GM18519 (cell line): ENCODE results near the gene SPINK4.

ENCODE experiments used
- ATAC-seq: cut with Tn5 transposase; IDR thresholded peaks from one replicate; pipeline ENCODE4 v1.9.1; 2021; ENCODE audit warnings: mild to moderate bottlenecking, moderate library complexity; ENCODE audit not compliant: unreplicated experiment, low FRiP score

The SPINK4 gene, protein sequence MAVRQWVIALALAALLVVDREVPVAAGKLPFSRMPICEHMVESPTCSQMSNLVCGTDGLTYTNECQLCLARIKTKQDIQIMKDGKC

DNA sequence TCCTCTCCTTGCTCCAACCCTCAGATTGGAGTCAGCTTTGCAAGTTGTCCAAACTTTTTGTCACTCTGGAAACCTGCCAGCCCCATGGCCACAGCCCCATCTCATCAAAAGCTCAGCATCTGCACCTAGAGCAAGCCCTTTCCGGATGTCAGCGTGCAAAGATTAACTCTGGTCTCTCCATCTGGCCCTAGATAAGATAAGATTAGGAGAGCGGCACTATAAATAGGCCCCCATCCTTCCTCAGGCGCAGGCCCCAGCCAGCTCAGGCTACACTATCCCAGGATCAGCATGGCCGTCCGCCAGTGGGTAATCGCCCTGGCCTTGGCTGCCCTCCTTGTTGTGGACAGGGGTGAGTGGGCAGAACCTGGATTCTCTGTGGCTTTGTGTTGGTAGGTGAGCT is at the start of gene SPINK4:
Gene SPINK4 (plus strand): TSS at position 247 of the 400 bp plus-strand sequence. CDS start 42 bp downstream, at position 289.
- ATAC-seq = no peak

DNA sequence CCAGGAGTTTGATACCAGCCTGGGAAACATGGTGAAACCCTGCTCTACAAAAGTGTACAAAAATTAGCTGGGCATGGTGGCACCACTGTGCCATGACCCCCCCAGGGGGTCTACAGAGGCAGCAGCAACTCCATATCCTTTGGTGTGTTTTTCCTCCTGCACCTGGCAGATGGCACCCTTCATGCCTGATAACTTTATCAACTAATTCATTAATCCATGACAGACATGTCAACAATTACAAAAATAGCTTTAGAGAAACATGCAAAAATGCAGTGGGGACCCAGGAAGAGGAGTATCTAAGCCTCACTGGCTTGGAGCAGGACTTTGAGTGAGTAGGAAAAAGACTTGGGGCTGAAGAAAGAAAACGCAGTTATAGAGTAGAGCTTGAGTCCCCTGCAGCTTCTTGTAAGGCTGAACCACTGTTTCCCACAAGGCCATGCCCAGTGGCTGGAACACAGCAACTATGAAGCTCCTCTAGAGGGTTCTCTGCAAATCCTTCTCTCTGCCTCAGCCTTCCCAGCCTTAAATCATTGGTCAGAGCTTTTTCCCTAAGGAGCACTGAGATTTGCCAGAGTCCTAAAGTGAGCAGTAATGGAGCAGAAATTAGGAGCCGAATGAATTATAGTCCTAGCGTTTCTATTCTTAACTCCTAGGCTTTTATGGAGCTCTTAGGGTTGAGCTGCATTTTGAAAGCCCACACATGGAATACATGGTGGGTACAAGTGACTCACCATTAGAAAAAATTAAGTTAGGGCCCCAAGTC is 47.3 kb upstream of the SPINK4 start:
- ATAC-seq = no peak

DNA sequence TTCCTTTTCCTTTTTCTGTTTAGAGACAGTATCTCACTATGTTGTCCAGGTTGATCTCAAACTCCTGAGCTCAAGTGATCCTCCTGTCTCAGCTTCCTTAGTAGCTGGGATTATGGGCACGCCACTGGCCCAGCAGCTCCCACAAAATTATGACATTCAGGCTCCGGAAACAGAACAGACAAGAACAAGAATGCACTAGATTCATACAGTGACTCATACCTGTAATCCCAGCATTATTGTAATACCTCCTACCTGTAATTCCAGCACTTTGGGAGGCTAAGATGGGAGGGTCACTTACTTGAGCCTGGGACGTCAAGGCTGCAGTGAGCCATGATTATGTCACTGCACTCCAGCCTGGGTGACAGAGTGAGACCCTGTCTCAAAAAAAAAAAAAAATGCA is 46.1 kb upstream of the SPINK4 start:
- no peak for ATAC-seq

DNA sequence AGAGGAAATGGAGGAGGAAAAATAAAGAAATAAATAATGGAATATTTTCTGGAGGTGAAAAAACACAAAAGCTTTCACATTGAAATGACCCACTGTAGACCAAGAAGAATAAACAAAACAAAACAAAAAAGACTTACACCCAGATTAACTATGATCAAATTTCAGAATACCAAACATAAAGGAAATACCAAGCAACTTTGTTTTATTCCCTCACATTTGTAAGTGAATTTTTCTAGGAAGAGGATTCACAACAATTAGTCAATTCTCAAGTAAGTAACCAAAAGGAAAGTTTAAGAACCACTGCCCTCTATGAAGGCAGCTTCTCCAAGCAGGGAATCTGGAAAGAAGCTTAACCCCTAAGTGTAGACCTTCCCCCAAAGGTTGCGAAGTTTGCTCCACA is 43.2 kb upstream of the SPINK4 start:
- no peak for ATAC-seq

DNA sequence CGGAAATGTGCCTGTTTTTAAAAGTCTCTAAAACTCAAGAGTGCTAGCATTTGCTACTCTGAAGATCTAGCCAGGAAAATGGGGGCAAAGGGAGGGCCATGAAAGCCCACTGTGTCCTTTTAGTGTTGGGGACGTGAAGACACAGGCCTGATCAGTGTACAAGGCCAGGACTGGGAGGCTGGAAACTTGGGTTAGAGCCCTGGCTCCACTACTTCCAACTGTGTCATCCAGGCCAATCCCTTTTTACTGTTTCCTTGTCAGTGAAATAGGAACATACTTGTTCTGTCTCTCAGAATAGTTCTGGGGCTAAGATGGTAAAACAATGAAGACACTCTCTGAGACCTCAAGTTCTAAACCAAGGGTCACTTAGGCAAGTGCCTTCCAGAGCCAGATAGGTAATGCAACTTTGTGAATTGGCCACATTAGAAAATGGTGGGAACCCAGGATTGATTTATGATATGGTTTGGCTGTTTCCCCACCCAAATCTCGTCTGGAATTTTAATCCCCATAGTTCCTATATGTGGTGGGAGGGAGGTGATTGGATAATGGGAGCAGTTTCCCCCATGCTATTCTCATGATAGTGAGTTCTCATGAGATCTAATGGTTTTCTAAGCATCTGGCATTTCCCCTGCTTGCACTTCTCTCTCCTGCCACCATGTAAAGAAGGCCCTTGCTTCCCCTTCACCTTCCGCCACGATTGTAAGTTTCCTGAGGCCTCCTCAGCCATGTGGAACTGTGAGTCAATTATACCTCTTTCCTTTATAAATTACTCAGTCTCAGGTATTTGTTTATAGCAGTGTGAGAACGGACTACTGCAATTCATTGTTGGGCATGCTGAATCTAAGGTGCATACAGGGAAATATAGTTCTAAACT is 42.5 kb upstream of the SPINK4 start:
- ATAC-seq = no peak

DNA sequence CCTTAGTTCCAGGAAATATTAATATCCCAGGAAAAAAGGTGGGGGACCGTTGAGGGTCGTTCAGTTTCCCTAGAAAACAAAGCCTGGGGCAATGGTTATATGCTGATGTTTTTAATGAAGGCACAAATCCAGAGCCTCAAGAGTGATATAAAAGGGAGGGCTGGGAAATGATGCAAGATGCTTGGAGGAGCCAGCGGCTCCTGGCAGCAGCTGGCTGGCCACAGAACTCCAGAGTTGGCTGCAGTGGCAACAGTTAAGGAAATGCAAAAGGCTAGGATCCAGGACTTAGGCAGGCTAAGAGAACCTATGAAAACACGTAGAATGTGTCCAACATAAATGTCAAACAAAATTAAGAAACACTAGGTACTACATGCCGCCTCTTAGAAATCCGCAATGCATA is 41.8 kb upstream of the SPINK4 start:
- ATAC-seq = no peak

DNA sequence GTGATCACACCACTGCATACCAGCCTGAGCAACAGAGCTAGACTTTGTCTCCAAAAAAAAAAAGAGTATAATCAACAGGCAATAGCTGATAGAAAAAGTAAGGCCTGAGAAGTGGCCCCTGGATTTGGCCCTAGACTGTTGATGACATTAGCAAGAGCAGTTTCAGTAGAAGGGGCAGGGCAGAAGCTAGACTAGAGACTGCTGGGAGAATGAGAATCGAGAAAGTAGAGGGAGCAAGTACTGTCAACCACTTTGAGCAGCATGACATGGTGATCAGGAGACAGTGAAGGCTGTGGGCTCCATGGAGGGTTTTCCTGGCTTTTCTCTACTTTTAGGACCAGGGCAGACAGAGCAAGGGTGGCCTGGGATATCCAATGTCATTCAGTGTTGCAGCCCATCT is 37.9 kb upstream of the SPINK4 start:
- ATAC-seq = no peak

DNA sequence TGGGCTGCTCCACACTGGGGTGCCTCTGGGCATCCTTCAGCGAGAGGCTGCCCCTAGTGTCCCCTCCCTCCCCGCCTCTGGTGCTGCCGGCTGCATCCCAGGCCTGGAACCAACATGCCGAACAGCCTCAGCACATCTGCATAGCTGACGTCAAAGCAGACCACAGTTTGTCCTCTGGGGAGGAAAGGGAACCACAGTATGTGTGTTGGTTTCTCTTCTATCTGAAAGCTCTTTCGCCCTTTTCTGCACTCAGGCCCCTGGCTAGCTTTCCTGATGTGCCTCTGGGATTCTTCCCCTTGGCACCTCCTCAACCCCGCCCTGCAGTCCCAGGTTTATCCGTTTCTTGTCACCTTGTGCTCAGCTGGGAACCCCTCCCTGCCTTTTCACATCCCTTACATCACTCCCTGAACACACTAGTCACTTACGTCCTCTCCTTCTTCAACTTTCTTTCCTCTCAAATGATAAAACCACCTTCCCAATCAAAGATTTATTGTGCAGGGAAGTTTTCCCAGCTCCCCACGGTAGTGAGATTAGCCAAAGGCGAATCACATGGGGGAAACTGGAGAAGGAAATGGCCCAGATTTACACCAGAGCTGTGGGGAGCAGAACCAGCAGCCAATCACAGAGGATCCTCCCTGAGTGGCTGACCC is 37.3 kb upstream of the SPINK4 start:
- peak; percentile 99 for ATAC-seq

DNA sequence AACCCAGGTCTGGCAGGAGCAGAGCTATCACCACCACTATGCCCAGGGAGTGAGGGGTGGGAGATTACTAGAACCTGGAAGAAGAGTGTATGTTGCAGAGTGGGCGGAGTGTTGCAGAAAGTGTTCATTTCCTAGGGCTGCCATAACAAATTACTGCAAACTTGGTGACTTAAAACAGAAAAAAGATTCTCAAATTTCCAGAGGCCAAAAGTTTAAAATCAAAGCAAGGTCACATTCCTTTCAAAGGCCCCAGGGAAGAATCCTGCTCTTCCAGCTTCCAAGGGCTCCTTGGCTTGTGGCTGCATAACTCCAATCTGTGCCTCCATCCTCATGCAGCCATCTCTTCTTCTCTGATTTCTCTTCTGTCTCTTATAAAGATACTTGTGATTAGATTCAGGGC is 30.6 kb upstream of the SPINK4 start:
- no peak for ATAC-seq

DNA sequence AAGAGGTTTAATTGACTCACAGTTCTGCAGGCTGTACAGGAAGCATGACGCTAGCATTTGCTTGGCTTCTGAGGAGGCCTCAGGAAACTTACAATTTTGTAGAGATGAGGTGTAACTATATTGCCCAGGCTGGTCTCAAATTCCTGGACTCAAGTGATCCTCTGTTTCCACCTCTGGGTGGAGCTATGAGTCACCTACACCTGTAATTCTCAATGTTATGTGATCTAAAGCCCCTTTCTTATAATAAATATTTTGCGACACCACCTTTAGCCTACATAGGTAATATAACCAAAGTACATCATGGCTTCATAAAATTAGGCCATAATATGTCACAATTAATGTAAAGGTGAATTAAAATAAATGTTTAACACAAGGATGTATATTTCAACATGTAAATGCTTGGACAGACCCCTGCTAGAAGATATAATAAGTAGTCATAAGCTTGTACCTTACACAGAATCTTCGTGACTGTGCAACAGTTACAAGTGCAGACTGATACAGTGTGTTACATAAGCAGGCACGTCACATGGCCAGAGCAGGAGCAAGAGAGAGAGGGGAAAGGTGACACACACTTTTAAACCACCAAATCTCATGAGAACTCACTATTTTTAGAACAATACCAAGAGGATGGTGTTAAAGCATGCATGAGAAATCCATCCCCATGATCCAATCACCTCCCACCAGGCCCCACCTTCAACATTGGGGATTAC is 29.8 kb upstream of the SPINK4 start:
- ATAC-seq = no peak

DNA sequence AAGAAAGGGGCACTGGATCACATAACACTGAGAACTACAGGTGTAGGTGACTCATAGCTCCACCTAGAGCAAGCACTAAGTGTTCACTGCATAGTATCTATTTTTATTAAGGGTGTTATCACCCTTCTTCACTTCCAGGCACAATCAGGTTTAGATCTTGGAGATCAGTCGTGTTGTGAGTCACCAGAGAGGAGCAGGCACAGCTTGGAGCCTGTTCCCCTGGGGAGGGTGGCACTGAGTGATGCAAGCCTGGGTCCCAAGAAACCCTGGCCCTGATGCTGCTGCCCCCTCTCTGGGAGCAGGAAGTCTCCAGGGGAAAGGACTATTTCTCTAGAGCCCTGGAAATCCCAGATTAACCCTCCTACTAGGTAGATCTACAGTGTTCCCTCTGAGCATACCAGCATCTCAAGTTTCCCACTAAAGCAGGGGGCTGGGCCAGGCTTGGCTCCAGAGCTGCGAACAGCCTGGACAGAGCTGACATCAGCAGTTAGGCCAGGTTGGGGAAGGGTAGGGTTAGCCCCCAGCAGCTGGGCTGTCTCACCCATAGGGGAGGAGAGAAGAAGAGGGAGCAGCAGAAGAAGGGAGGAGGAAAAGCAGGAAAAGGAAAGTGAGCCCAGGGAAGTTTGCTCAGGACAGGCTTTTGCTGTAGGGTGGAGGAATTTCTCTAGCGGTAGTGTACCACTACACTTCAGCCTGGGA is 28.1 kb upstream of the SPINK4 start:
- ATAC-seq = no peak

DNA sequence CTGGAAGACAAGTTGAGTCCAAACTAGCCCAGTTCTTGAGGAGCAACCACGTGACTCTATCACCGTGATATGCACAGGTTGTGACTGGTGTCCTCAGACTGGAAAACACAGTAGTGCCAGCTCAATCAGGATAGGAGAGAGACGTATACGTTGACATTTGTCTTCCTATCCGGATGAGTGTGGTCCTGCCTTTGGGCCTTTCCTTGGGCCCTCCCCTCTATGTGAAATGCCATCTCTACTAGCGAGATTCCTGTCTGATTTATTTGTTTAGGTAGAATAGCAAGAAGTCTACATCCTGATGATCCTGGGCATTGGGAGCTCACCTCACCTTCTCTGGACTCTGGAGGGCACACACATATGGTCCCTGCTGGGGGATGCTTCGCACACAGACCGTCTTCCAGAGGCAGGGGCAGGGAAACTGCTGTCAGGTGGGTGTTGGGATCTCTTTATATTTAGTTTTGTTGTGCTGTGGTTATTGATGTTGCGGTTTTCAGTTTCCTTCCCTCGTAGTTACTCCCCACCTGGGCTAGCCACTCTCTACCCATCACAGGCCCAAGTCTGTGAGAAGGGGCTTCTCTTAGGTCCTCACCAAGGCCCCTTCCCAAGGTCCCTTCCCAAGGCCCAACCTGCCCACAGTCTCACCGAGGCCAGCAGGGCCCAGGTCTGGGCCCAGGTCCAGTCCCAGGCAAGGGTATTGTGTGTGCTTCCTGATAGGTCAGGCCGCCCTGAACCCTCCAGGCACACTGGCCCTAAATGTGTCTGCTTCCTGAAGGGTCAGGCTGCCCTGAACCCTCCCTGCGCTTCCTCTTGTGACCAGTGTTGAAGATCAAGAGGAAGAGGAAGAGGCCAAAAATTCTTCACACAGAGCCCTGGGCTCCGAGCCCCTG is 19.0 kb upstream of the SPINK4 start:
- ATAC-seq = no peak

DNA sequence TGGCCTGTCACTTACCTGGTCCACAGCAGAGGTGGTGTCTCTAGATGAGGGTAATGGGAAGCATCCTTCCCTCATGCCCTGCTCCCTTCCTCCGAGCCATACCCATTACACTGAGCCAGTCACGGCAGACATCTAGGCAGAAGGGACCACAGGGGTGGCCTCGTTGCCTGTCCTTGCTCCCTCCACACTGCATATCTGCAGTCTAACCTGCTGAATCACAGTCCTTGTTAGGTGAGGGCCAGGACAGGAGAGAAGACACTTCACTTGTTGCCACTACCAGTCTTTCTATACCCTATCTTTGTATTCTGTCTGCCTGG is 18.4 kb upstream of the SPINK4 start:
- ATAC-seq = no peak

DNA sequence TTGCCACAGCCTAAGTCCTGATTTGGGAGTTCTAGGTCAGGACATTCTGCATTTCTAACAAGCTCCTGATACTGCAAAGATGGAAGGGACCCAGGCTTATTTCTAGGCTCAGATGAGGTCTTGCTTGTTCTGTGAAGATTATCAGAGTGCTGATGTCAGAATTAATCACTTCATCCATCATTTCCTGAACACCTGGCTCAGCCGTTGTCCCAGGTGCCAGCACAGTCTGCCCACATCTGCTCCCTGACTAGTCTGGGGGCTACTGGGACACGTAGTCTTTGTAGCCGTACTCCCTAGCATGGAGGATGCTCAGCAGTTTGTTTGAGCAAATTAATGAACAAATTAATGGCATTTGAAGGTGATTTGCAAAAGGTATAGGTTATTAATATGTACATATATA is 17.9 kb upstream of the SPINK4 start:
- ATAC-seq = no peak

DNA sequence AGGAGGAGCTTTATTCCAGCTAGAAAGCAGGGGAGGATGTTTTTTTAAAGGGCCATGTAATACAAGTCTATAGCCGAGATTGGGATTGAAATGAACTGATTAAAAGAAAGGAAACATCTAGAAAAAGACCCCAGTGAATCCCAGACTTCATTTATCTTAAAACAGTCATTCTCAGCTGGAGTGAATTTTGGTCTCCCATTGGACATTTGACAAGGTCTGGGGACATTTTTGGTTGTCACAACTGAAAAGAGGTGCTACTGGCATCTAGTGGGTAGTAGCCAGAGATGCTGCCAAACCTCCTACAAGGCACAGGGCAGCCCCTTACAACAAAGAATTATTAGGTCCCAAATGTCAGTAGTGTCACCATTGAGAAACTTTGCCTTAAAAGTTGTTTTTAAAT is 16.3 kb upstream of the SPINK4 start:
- ATAC-seq = no peak

DNA sequence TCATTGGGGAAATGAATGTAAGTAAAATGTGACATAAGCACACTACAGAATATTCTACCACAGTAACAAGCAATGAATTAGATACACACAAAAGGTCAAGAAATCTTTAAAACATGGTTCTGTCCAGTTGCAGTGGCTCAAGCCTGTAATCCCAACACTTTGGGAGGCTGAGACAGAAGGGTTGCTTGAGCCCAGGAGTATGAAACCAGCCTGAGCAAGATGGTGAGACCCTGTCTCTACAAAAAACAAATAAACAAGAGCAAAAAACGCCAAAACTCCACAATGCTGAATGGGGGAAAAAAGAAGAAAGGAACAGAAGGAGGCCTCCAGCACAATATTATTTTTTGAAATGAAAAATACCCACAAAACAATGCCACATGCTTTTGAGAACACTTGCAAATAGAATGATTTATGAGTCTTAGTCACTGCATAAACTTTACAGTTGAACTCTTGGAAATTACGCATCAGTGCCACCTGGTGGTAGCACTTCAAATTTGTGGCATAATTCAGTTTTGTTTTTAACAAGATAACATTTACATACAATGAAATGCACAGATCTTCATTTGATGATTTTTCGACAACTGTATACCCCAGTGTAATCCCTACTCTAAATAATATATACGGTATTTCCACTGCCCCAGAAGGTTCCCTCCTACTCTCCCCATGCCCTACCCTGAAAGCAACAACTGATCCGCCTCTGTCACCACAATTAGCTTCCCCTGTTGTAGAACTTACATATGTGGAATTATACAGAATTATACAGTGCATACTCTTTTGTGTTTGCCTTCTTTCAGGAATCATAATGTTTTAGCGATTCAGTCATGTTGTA is 14.4 kb upstream of the SPINK4 start:
- no peak for ATAC-seq

DNA sequence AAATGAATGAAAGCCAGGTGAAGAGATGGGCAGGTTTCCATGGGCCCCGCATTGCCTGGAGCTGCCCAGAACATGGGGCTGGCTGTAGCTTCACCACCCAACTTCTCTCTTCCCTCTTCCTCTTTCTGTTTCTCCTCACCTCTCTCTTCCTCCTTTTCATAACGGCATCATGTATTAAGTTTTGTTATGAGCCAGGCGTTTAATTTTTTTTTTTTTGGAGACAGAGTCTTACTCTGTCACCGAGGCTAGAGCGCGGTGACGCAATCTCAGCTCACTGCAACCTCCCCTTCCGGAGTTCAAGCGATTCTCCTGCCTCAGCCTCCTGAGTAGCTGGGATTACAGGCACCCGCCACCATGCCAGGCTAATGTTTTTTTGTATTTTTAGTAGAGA is 13.0 kb upstream of the SPINK4 start:
- ATAC-seq = no peak

DNA sequence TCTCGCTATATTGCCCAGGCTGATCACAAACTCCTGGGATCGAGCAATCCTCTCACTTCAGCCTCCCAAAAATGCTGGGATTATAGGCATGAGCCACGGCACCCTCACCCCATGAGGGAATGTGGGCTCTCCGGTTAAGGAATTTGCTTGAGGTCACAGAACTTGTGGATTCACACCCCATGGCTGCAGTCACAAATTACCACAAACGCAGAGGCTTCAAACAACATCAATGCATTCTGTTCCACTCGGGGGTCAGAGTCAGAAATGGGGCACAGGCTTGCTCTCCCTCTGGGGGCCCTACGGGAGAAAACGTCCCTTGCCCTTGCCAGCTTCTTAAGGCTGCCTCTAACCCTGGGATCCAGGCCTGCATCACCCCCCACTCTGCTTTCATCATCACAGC is 12.2 kb upstream of the SPINK4 start:
- no peak for ATAC-seq
